T47D (cell line): ENCODE results near the gene B3GAT2.

ENCODE experiments used
- DNase-seq, 2 experiments: peaks; one replicate each; pipeline versions ENCODE4 v3.0.0 to v3.0.0-alpha.2; 2011 to 2012; ENCODE audit warnings: low read depth in 1 of 2, low spot score in 1 of 2
- JUND ChIP-seq: IDR thresholded peaks from 2 replicates; pipeline ENCODE4 v1.6.1; 2012; ENCODE audit warnings: low read depth
- in situ Hi-C: cut with HindIII; loops from 2 replicates; pipeline ENCODE4 v1.10.0; 2016; ENCODE audit warnings: low sequenced_read_pairs, low pct_unique_long_range_greater_than_20kb

B3GAT2 gene

DNA sequence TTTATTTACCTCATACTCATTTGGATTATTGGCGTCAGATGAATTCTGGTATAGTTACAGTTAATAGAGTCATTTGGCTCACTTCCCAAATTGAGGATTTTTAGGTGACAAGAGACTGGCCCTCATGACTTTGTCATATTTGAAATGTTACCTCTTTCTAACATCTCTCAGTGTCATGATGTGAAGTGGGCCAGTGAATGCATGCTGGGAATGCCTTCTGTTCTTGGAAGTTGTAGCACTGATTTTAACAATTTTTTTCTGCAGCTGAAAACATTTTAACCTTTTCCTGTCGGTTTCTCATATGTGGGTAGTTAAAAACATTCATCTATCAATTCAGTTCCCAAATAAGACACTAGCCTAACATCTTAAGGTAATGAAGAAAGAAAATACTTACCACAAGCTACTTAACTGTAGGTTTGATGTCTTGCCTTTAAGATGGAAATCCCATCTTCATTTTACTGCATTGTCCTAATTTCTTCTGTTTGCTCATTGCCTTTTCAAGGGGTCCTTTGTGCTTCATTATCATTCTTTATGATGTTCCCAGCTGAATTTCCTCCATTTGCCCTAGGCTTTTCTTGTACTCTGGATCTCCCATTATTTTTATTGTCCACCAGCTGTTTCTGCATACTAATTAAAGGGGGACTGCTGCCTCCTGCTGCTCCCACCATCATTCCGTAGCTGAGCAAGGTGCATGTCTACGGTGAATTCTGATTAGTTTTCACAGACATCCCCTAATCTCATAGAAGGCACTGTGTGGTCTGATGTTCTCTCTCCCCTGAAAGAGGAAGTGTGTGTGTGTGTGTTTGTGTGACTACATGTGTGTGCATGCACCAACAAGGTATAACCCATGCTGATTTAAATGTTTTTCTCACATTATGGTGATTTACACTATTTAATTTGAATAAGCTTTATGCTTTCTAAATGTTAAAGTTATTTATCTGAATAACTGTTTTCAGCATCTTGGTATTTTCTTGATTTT is 109.5 kb downstream of the B3GAT2 start:
- DNase-seq, result no peak
- TF ChIP-seq JUND, result no peak
- in situ Hi-C loops, result no loop called here

DNA sequence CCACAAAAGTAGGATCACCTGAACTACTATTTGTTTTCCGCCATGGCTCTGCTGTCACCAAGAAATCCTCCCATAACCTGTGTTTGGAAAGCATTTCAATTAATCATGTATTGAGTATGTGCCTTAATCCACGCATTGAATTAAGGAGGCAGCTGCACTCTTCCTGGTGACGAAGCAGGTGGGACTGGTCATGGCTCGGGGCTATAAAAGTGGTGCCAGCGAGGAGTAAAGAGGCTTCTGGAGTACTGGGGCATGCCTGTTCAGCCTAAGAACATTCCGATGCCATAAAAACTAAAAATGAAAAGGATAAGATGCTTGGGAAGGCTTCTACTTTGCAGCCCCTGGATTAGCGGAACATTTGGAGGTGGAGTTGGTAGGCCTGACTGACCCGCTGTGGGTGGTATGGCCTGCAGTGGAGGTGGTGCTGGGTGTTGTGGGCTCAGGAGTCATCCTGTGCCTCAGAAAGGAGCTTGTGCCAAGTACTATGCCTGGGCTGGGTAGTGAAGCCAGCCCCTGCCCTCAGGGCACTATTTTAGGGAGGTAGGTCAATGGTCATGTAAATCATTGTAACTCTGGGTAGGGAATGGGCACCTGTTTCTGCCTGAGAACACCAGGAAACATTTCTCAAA is 110.5 kb downstream of the B3GAT2 start:
- no peak for TF ChIP-seq JUND
- in situ Hi-C loops, result no loop called here
- no peak for DNase-seq

- in situ Hi-C loops, result no loop called here
- no peak for TF ChIP-seq JUND
- no peak for DNase-seq
Observed at GRCh38 chr6:70844301-70844700, 112.6 kb downstream of the B3GAT2 start.

- DNase-seq, result no peak
- no peak for TF ChIP-seq JUND
- in situ Hi-C loops, result no loop called here
Observed at GRCh38 chr6:70843328-70843918, 113.4 kb downstream of the B3GAT2 start.

DNA sequence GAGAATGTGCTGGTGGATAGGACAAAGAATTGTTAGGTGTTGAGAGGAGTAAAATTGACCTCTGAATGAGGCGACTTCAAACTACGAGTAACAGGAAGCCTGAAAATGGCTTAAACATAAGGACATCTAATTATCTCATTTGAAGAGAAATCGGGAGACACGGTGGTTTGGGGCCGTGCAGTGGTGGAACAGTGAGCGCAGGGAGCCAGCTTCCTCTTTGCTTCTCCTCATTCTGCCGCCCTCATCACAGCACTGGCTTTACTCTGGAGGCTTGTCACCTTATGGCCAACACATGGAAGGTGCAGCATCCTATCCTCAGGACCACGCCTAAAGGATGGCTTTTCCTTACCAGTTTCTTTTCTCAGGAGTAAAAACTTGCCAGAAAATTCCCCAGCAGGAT is 114.3 kb downstream of the B3GAT2 start:
- DNase-seq, result no peak
- in situ Hi-C loops, result no loop called here
- no peak for TF ChIP-seq JUND

GRCh38 chr6:70841112-70841511 is 115.7 kb downstream of the B3GAT2 start:
- in situ Hi-C loops, result no loop called here
- no peak for TF ChIP-seq JUND

DNA sequence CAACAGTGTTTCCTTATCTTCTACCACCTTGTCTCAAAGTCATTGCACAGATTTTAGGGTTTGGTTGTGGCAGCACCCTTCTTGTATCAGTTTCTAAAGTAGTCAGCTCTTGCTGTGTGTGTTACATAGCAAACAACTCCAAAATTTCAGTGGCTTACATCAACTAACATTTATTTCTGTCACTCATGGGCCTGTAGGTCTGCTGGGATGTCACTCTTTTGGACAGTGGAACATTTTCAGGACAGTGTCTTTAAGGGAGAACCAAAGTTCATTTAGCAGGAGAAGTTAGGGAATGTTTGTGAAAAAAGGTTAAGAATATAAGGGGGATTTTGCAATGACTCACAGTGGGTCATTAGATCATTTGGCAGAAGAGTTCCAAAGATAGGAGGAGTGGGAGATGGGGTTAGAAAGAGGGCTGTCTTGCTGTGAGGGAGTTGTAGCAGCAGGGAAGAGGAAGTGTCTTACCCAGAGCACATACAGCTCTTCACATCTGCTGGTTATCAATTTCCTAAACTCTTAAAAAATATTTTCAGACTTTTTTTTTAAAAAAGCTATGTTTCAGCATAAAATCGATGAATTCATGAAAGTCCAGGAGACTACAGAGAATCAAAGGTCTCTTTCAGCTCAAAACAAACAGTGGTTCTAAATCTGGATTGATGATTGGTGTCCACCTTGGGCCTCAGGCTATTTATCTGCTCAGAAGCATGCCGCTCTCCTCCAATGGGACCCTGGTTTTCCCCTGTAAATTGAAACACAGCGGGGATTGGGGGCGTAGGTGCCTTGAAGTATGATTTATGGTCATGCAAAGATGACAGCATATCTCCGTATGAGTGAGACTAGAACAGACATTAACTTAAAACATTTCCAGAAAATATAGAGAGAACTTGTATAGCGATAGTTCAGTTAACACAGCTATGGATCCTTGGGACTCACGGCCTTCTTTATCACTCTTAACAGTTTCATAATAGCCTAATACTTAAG is 117.3 kb downstream of the B3GAT2 start:
- TF ChIP-seq JUND, result no peak
- no peak for DNase-seq
- in situ Hi-C loops, result no loop called here

More at GRCh38 chr6:70841112-70841511, 115.7 kb downstream of the B3GAT2 start:
- DNase-seq, result no peak

DNA sequence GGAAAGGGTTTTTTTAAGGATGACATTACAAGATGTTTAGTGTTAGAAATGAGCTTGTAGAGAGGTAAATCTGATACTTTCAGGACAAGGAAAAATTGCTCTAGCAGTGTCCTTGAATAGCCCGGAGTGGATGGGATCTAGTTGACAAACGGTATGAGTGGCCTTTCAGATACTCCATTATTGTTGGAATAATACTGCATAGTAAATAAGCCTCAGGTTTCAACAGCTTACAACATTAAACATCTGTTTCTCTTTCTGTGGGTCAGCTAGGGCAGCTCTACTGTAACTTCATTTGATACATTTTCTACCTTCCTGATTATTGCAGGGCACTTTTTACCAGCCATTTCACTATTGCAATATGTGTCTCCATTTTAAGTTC is 118.0 kb downstream of the B3GAT2 start:
- in situ Hi-C loops, result no loop called here
- DNase-seq, result no peak

GRCh38 chr6:70834520-70834919 is 122.3 kb downstream of the B3GAT2 start:
- no peak for TF ChIP-seq JUND
- no peak for DNase-seq
- in situ Hi-C loops, result no loop called here

More for the DNA sequence above, 118.0 kb downstream of the B3GAT2 start:
- TF ChIP-seq JUND, result no peak

DNA sequence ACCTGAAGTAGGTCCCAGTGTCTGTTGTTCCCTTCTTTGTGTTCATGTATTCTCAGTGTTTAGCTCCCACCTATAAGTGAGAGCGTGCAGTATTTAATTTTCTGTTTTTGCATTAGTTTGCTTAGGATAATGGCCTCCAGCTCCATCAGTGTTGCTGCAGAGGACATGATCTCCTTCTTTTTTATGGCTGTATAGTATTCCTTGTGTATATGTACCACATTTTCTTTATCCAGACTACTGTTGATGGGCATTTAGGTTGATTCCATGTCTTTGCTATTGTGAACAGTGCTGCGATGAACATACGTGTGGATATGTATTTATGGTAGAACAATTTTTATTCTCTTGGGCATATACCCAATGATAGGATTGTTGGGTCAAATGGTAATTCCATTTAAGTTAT is 125.4 kb downstream of the B3GAT2 start:
- in situ Hi-C loops, result no loop called here
- DNase-seq, result no peak
- no peak for TF ChIP-seq JUND

- TF ChIP-seq JUND, result no peak
- no peak for DNase-seq
- in situ Hi-C loops, result no loop called here
Observed at GRCh38 chr6:70823651-70824050, 133.2 kb downstream of the B3GAT2 start.

DNA sequence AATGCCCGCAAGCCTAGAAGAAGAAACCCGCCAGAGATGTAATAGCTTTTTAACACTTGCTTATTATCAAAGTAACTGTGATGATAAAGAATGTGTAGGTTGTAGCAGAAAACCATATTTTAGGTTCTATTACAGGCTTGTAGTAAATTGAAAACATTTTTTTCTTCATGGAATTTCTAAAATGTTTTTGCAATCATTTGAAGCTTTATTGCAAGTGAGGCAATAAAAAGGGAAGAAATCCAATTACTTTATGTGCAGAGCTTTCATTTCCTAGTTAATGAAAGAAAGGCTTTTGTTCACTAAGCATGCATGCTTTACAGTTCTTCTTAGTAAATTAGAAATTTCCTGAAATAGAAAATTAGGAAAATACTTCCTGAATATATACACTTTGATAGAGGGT is 135.1 kb downstream of the B3GAT2 start:
- in situ Hi-C loops, result no loop called here
- TF ChIP-seq JUND, result no peak
- DNase-seq, result no peak
